ENCODE measurements around the gene BMP7. TPM values are rescaled to one million over a fixed set of nuclear protein-coding genes. Genes with fewer than 3 reads are reported as not detected.

Gene BMP7
- total RNA-seq, 4 donors from 2014 or later = 34.0 to 113 (median 80.2) TPM

DNA sequence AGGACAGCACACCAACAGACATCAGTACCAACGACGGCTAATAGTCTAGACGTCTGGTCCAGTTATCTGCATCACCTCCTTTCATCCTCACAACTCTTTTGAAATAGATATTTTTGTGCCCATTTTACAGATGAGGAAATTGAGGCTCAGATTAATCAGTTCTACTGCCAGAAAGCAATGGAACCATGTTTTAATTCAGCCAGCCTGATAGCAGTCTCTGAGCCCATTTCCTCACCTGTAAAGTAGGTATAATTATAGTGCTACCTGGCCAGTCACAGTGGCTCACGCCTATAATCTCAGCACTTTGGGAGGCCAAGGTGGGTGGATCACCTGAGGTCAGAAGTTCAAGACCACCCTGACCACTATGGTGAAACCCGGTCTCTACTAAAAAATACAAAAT is 9.8 kb upstream of the BMP7 start:
- Histone ChIP-seq H3K27ac (no peak overlapping the region), H3K9me3 (no peaks in the 10 kb centered on the region), H3K4me3 (replicated peaks in 1 of 3) (no peak overlapping the region), H3K36me3 (no peaks in the 10 kb centered on the region), H3K27me3 (no peaks in the 10 kb centered on the region), H3K4me1 (peaks cover 7 to 16% of the 10 kb centered on the region in 2 donors)
- no peak for DNase-seq
- WGBS, 2 donors = 82 to 90% methylated on average over 5 of the region's 5 CpGs
- TF ChIP-seq, protein P1, sequence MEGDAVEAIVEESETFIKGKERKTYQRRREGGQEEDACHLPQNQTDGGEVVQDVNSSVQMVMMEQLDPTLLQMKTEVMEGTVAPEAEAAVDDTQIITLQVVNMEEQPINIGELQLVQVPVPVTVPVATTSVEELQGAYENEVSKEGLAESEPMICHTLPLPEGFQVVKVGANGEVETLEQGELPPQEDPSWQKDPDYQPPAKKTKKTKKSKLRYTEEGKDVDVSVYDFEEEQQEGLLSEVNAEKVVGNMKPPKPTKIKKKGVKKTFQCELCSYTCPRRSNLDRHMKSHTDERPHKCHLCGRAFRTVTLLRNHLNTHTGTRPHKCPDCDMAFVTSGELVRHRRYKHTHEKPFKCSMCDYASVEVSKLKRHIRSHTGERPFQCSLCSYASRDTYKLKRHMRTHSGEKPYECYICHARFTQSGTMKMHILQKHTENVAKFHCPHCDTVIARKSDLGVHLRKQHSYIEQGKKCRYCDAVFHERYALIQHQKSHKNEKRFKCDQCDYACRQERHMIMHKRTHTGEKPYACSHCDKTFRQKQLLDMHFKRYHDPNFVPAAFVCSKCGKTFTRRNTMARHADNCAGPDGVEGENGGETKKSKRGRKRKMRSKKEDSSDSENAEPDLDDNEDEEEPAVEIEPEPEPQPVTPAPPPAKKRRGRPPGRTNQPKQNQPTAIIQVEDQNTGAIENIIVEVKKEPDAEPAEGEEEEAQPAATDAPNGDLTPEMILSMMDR (IDR thresholded peaks at IDR 0.05) = no peak
- intact Hi-C loops (cut with DNase I) = no loop called here

DNA sequence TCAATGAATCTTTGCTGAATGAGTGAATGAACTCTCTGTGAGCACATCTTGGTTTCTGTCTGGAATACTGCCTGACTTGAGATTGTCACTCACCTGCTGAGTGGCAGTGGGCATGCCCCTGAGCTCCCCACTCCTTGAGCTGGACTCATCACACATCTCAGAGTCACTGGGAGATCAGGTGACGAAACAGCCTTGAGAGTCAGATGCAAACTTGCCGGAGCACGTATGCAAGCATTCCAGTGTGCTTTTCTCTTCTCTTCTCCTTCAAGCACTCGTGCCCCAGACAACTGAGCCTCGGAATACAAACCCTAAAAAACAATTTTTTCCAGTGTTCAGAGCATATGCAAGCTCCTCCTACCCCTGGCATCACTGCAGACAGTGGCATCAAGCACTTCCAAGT is 9.4 kb upstream of the BMP7 start:
- Histone ChIP-seq H3K27me3 (no peaks in the 10 kb centered on the region), H3K9me3 (no peaks in the 10 kb centered on the region), H3K36me3 (no peaks in the 10 kb centered on the region), H3K27ac (no peak overlapping the region), H3K4me1 (peaks cover 7 to 12% of the 10 kb centered on the region in 2 donors), H3K4me3 (replicated peaks in 1 of 3) (no peak overlapping the region)
- DNase-seq = no peak
- 62% methylated on average over 5 of the region's 5 CpGs for WGBS, 2 donors
- intact Hi-C loops (cut with DNase I) = no loop called here
- TF ChIP-seq POLR2A (IDR thresholded peaks at IDR 0.05) = no peak
- TF ChIP-seq, protein P1 (IDR thresholded peaks at IDR 0.05) = no peak

DNA sequence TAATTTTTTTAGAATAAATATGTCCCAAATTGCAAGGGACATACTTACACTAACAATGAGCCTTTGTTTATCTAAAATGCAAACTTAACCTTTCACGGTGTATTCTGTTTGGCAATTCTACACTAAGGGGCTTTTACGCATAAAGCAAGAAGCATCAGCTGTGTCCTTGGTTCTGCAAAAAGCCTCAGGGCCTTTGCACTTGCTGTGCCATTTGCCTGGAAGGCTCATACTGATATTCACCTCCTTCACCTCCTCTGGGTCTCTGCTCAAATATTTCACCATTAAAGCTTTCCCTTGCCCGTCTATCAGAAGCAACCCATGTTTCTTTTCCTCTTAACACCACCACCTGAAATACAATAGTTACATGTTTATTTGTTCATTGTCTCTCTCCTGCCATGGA is 8.9 kb upstream of the BMP7 start:
- DNase-seq = no peak
- intact Hi-C loops (cut with DNase I) = no loop called here
- TF ChIP-seq POLR2A (IDR thresholded peaks at IDR 0.05) = no peak
- TF ChIP-seq, protein P1 (IDR thresholded peaks at IDR 0.05) = no peak
- H3K4me1 ChIP-seq = peaks cover 7 to 10% of the 10 kb centered on the region in 2 donors
- H3K4me3 ChIP-seq (replicated peaks in 1 of 3) = no peak overlapping the region
- H3K9me3 ChIP-seq = no peaks in the 10 kb centered on the region
- no peaks in the 10 kb centered on the region for H3K36me3 ChIP-seq
- 88 to 91% methylated on average over 3 of the region's 3 CpGs for WGBS, 2 donors
- H3K27ac ChIP-seq = no peak overlapping the region
- H3K27me3 ChIP-seq = no peaks in the 10 kb centered on the region

DNA sequence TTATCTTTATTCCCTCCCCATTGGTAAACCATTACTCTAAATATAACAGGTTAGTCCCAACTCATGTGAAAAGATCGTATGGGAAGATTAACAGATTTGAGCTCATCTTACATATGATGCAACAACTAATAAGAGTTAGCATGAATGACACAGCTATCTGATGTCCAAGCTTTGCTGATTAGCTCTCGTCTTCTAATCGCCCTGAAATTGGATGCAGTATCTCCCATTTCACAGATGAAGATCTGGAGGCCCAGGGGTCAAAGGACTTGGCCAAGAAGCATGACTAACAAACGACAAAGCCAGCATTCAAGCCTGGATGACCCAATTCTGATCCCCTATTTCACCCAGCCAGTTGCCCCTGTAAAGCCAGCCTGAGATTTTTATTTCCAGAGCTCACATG is 8.4 kb upstream of the BMP7 start:
- H3K9me3 ChIP-seq = no peaks in the 10 kb centered on the region
- intact Hi-C loops (cut with DNase I) = no loop called here
- WGBS, 2 donors = 79 to 85% methylated on average over 4 of the region's 4 CpGs
- no peak for DNase-seq
- H3K27me3 ChIP-seq = no peaks in the 10 kb centered on the region
- H3K4me3 ChIP-seq (replicated peaks in 1 of 3) = no peak overlapping the region
- H3K27ac ChIP-seq = no peak overlapping the region
- H3K36me3 ChIP-seq = no peaks in the 10 kb centered on the region
- peaks cover 7 to 10% of the 10 kb centered on the region in 2 donors for H3K4me1 ChIP-seq
- no peak for TF ChIP-seq POLR2A (IDR thresholded peaks at IDR 0.05)
- TF ChIP-seq, protein P1 (IDR thresholded peaks at IDR 0.05) = no peak

DNA sequence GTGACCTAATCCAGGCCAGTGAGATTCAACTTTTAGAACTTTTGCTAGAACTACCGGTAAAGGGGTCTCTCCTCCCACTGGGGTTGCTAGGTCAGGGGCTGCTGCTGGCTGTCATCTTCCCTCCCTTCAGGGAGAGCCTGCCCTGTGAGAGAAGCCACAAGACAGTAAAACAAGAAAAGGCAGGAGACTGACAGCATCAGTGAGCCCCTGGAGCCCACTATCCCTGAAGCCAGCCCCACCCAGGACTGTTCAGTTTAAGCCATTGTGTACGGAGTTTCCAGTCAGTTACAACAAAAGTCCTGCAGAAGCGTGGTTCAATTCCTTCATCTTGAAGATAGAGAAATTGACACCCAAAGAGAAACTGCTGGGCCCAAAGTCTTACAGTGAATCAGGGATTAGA is 7.9 kb upstream of the BMP7 start:
- H3K4me3 ChIP-seq (replicated peaks in 1 of 3) = no peak overlapping the region
- no peaks in the 10 kb centered on the region for H3K27me3 ChIP-seq
- H3K4me1 ChIP-seq = peaks cover 7 to 10% of the 10 kb centered on the region in 2 donors
- intact Hi-C loops (cut with DNase I) = no loop called here
- no peak overlapping the region for H3K27ac ChIP-seq
- no peaks in the 10 kb centered on the region for H3K9me3 ChIP-seq
- DNase-seq = no peak
- H3K36me3 ChIP-seq = no peaks in the 10 kb centered on the region
- 96 to 97% methylated on average over 3 of the region's 3 CpGs for WGBS, 2 donors
- TF ChIP-seq, protein P1 (IDR thresholded peaks at IDR 0.05) = no peak
- no peak for TF ChIP-seq POLR2A (IDR thresholded peaks at IDR 0.05)

All from thyroid gland (tissue), 4 donors.